ENCODE results near the gene MON2. TPM values are rescaled to one million over a fixed set of nuclear protein-coding genes. Genes with fewer than 3 reads are reported as not detected.
"Not testable (repeated sequence)": the region's sequence is repeated elsewhere in the genome, so short reads cannot be mapped to it uniquely, and the experiment has no call there.

Gene MON2
- total RNA-seq, 1 experiment from 2014 or later = 30.1 TPM

DNA sequence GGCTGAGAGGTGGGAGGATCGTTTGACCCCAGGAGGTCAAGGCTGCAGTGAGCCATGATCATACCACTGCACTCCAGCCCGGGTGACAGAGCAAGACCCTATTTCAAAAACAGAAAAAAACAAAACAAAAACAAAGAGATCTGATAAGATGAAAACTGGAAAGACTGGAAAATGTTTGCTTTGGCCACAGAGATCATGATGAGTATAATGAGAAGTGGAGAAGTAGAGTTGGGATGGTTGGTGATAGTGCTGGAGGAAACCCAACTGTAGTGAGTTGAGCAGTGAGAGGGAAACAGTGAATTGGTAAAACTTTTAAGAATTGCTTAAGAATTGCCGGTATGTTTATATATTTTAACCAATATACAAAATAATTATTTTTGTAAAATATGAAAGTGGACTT is 39.2 kb downstream of the MON2 start:
- H3K27ac ChIP-seq (ENCODE audit: low read length) = no peak overlapping the region
- no peak for DNase-seq (ENCODE audit: low read depth, low spot score)
- intact Hi-C loops (cut with micrococcal nuclease; ENCODE audit: unreplicated experiment) = no loop called here
- H3K9me3 ChIP-seq (ENCODE audit: control insufficient read depth, insufficient read depth, low read depth, low read length) = no peaks in the 10 kb centered on the region
- CTCF ChIA-PET = no interaction called here
- H3K4me1 ChIP-seq (ENCODE audit: control insufficient read depth, insufficient read depth, low read length) = no peaks in the 10 kb centered on the region
- no peaks in the 10 kb centered on the region; the same call in 1 of the 2 replicates for H3K36me3 ChIP-seq (ENCODE audit: control insufficient read depth, insufficient read depth, low read length)
- ATAC-seq = no peak
- TF ChIP-seq TCF7L2 (IDR thresholded peaks at IDR 0.05; ENCODE audit: low read depth, low read length) = no peak
- TF ChIP-seq, protein P1, sequence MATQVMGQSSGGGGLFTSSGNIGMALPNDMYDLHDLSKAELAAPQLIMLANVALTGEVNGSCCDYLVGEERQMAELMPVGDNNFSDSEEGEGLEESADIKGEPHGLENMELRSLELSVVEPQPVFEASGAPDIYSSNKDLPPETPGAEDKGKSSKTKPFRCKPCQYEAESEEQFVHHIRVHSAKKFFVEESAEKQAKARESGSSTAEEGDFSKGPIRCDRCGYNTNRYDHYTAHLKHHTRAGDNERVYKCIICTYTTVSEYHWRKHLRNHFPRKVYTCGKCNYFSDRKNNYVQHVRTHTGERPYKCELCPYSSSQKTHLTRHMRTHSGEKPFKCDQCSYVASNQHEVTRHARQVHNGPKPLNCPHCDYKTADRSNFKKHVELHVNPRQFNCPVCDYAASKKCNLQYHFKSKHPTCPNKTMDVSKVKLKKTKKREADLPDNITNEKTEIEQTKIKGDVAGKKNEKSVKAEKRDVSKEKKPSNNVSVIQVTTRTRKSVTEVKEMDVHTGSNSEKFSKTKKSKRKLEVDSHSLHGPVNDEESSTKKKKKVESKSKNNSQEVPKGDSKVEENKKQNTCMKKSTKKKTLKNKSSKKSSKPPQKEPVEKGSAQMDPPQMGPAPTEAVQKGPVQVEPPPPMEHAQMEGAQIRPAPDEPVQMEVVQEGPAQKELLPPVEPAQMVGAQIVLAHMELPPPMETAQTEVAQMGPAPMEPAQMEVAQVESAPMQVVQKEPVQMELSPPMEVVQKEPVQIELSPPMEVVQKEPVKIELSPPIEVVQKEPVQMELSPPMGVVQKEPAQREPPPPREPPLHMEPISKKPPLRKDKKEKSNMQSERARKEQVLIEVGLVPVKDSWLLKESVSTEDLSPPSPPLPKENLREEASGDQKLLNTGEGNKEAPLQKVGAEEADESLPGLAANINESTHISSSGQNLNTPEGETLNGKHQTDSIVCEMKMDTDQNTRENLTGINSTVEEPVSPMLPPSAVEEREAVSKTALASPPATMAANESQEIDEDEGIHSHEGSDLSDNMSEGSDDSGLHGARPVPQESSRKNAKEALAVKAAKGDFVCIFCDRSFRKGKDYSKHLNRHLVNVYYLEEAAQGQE (IDR thresholded peaks at IDR 0.05; ENCODE audit: insufficient read depth in 1 of 2, low read depth in 2 of 2, low read length in 1 of 2) = no peak
- TF ChIP-seq, protein P2, sequence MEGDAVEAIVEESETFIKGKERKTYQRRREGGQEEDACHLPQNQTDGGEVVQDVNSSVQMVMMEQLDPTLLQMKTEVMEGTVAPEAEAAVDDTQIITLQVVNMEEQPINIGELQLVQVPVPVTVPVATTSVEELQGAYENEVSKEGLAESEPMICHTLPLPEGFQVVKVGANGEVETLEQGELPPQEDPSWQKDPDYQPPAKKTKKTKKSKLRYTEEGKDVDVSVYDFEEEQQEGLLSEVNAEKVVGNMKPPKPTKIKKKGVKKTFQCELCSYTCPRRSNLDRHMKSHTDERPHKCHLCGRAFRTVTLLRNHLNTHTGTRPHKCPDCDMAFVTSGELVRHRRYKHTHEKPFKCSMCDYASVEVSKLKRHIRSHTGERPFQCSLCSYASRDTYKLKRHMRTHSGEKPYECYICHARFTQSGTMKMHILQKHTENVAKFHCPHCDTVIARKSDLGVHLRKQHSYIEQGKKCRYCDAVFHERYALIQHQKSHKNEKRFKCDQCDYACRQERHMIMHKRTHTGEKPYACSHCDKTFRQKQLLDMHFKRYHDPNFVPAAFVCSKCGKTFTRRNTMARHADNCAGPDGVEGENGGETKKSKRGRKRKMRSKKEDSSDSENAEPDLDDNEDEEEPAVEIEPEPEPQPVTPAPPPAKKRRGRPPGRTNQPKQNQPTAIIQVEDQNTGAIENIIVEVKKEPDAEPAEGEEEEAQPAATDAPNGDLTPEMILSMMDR (IDR thresholded peaks at IDR 0.05) = no peak
- TF ChIP-seq POLR2AphosphoS5 (IDR thresholded peaks at IDR 0.05; ENCODE audit: low read depth, low read length) = no peak
- no peak for TF ChIP-seq SIN3A (IDR thresholded peaks at IDR 0.05; ENCODE audit: borderline replicate concordance, insufficient read depth, low read depth, low read length)
- POLR2A ChIA-PET = interaction anchor here (0.7 kb wide), 1 partner anchor 38 kb away, joined by 3 read pairs; no protein-coding TSS in a partner anchor
- BruUV-seq (replicated peaks) = no TSS peak
- H3K27me3 ChIP-seq (ENCODE audit: control insufficient read depth, insufficient read depth, low read length) = no peaks in the 10 kb centered on the region
- no peak overlapping the region for H3K4me3 ChIP-seq (ENCODE audit: low read depth in 2 of 2, low read length in 2 of 2)
- in situ Hi-C loops (cut with HindIII; ENCODE audit: low pct_unique_long_range_greater_than_20kb, low sequenced_read_pairs) = no loop called here

DNA sequence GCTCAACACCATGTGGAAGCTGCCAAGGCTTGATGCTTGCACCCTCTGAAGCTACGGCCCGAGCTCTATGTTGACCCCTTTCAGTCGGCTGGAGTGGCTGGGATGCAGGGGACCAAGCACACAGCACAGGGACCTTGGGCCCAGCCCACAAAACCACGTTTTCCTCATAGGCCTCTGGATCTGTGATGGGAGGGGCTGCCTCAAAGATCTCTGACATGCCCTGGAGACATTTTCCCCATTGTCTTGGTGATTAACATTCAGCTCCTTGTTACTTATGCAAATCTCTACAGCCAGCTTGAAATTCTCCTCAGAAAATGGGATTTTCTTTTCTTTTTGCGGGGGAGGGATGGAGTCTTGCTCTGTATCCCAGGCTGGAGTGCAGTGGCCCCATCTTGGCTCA is 46.3 kb downstream of the MON2 start:
- Histone ChIP-seq H3K27me3 (ENCODE audit: control insufficient read depth, insufficient read depth, low read length) (no peaks in the 10 kb centered on the region), H3K9me3 (ENCODE audit: control insufficient read depth, insufficient read depth, low read depth, low read length) (no peaks in the 10 kb centered on the region), H3K36me3 (ENCODE audit: control insufficient read depth, insufficient read depth, low read length) (no peaks in the 10 kb centered on the region), H3K4me3 (ENCODE audit: low read depth in 2 of 2, low read length in 2 of 2) (no peak overlapping the region), H3K4me1 (ENCODE audit: control insufficient read depth, insufficient read depth, low read length) (no peaks in the 10 kb centered on the region), H3K27ac (ENCODE audit: low read length) (no peak overlapping the region)
- TF ChIP-seq POLR2AphosphoS5 (IDR thresholded peaks at IDR 0.05; ENCODE audit: low read depth, low read length) = no peak
- TF ChIP-seq, protein P2 (IDR thresholded peaks at IDR 0.05) = no peak
- TF ChIP-seq, protein P1 (IDR thresholded peaks at IDR 0.05; ENCODE audit: insufficient read depth in 1 of 2, low read depth in 2 of 2, low read length in 1 of 2) = no peak
- TF ChIP-seq SIN3A (IDR thresholded peaks at IDR 0.05; ENCODE audit: borderline replicate concordance, insufficient read depth, low read depth, low read length) = no peak
- TF ChIP-seq TCF7L2 (IDR thresholded peaks at IDR 0.05; ENCODE audit: low read depth, low read length) = no peak
- no peak for DNase-seq (ENCODE audit: low read depth, low spot score)
- in situ Hi-C loops (cut with HindIII; ENCODE audit: low pct_unique_long_range_greater_than_20kb, low sequenced_read_pairs) = no loop called here
- ATAC-seq = no peak
- intact Hi-C loops (cut with micrococcal nuclease; ENCODE audit: unreplicated experiment) = no loop called here
- ChIA-PET POLR2A (no interaction called here), CTCF (no interaction called here)
- no TSS peak for BruUV-seq (replicated peaks)

DNA sequence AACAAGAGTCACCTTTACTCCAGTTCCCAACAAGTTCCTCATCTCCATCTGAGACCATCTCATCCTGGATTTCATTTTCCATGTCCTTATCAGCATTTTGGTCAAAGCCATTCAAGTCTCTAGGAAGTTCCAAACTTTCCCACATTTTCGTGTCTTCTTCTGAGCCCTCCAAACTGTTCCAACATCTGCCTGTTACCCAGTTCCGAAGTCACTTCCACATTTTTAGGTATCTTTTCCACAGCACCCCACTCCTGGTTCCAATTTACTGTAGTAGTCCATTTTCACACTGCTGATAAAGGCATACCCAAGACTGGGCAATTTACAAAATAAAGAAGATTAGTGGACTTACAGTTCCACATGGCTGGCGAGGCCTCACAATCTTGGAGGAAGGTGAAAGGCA is 47.5 kb downstream of the MON2 start:
- H3K27ac ChIP-seq (ENCODE audit: low read length); H3K27me3 ChIP-seq (ENCODE audit: control insufficient read depth, insufficient read depth, low read length); H3K4me3 ChIP-seq (ENCODE audit: low read depth in 2 of 2, low read length in 2 of 2); H3K4me1 ChIP-seq (ENCODE audit: control insufficient read depth, insufficient read depth, low read length); DNase-seq (ENCODE audit: low read depth, low spot score); intact Hi-C loops (cut with micrococcal nuclease; ENCODE audit: unreplicated experiment); H3K9me3 ChIP-seq (ENCODE audit: control insufficient read depth, insufficient read depth, low read depth, low read length); BruUV-seq (replicated peaks); CTCF ChIA-PET; H3K36me3 ChIP-seq (ENCODE audit: control insufficient read depth, insufficient read depth, low read length); in situ Hi-C loops (cut with HindIII; ENCODE audit: low pct_unique_long_range_greater_than_20kb, low sequenced_read_pairs); ATAC-seq; POLR2A ChIA-PET: not testable (repeated sequence)
